ENCODE data around the gene IMPG1. TPM values are rescaled to one million over a fixed set of nuclear protein-coding genes. Genes with fewer than 3 reads are reported as not detected.

Gene IMPG1, protein sequence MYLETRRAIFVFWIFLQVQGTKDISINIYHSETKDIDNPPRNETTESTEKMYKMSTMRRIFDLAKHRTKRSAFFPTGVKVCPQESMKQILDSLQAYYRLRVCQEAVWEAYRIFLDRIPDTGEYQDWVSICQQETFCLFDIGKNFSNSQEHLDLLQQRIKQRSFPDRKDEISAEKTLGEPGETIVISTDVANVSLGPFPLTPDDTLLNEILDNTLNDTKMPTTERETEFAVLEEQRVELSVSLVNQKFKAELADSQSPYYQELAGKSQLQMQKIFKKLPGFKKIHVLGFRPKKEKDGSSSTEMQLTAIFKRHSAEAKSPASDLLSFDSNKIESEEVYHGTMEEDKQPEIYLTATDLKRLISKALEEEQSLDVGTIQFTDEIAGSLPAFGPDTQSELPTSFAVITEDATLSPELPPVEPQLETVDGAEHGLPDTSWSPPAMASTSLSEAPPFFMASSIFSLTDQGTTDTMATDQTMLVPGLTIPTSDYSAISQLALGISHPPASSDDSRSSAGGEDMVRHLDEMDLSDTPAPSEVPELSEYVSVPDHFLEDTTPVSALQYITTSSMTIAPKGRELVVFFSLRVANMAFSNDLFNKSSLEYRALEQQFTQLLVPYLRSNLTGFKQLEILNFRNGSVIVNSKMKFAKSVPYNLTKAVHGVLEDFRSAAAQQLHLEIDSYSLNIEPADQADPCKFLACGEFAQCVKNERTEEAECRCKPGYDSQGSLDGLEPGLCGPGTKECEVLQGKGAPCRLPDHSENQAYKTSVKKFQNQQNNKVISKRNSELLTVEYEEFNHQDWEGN
- not detected for total RNA-seq

DNA sequence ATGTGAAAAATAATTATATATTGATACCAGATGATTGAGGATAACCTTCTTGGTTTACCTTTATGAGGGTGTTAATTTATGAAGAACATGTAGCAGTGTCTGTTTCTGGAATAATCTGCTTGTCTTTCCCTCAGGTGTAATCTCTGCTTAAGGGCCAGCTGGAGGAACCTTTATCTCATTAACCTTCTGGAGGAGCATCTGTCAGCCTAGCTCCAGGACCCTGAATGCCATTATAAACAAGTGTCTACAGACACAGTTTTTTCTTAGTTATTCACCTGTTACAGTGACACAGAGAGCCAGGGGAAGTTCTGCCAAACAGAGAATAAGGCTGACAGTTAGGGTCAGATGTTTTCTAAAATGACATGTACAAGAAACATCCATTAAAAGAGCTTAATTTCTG, at the start of gene IMPG1:
Gene IMPG1, minus strand, starts transcription at position 101 of the 400 bp plus-strand sequence. CDS start 174 bp downstream, outside the sequence.
- TF ChIP-seq POLR2A (IDR thresholded peaks at IDR 0.05) (no peak), POLR2AphosphoS5 (IDR thresholded peaks at IDR 0.05; ENCODE audit: insufficient read depth in 1 of 2, low read depth in 1 of 2) (no peak)
- TF ChIP-seq, protein P1, sequence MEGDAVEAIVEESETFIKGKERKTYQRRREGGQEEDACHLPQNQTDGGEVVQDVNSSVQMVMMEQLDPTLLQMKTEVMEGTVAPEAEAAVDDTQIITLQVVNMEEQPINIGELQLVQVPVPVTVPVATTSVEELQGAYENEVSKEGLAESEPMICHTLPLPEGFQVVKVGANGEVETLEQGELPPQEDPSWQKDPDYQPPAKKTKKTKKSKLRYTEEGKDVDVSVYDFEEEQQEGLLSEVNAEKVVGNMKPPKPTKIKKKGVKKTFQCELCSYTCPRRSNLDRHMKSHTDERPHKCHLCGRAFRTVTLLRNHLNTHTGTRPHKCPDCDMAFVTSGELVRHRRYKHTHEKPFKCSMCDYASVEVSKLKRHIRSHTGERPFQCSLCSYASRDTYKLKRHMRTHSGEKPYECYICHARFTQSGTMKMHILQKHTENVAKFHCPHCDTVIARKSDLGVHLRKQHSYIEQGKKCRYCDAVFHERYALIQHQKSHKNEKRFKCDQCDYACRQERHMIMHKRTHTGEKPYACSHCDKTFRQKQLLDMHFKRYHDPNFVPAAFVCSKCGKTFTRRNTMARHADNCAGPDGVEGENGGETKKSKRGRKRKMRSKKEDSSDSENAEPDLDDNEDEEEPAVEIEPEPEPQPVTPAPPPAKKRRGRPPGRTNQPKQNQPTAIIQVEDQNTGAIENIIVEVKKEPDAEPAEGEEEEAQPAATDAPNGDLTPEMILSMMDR (IDR thresholded peaks at IDR 0.05): no peak
- DNase-seq (ENCODE audit: extremely low spot score in 2 of 2): no peak
- no peaks in the 10 kb centered on the region for H3K36me3 ChIP-seq

DNA sequence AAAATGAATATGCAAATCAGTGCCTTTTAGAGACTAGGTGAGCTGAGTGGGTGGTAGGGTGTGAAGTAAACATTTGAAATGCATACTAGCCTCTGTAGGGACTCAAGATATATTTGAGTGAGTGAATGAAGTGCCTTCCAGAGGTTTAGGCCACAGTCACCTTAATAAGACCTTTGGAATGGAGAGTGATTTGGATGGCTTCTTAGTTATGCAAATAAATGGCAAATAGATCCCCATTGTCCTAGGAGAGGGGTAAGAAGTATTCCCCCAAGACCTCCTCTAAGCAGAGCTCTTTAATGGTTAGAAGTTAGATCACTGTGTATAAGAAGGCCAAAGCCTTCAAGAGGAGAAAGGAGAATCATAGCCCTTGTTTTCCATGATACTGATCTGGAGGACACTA, 47.8 kb upstream of the IMPG1 start:
- no peaks in the 10 kb centered on the region for H3K4me1 ChIP-seq
- intact Hi-C loops (cut with DNase I): no loop called here
- no peak overlapping the region for H3K4me3 ChIP-seq
- no peaks in the 10 kb centered on the region for H3K36me3 ChIP-seq
- DNase-seq (ENCODE audit: extremely low spot score in 2 of 2): no peak
- no peaks in the 10 kb centered on the region for H3K27me3 ChIP-seq
- no peaks in the 10 kb centered on the region for H3K9me3 ChIP-seq
- no peak overlapping the region for H3K27ac ChIP-seq
- TF ChIP-seq POLR2AphosphoS5 (IDR thresholded peaks at IDR 0.05; ENCODE audit: insufficient read depth in 1 of 2, low read depth in 1 of 2) (no peak), POLR2A (IDR thresholded peaks at IDR 0.05) (no peak)
- TF ChIP-seq, protein P1 (IDR thresholded peaks at IDR 0.05): no peak

More for the DNA sequence above, at the start of gene IMPG1:
- H3K27ac ChIP-seq: no peak within 1 kb of the TSS
- H3K4me1 ChIP-seq: no peaks in the 10 kb centered on the region
- H3K27me3 ChIP-seq: no peaks in the 10 kb centered on the region
- intact Hi-C loops (cut with DNase I): no loop called here
- H3K4me3 ChIP-seq: no peak within 1 kb of the TSS
- H3K9me3 ChIP-seq: no peaks in the 10 kb centered on the region

DNA sequence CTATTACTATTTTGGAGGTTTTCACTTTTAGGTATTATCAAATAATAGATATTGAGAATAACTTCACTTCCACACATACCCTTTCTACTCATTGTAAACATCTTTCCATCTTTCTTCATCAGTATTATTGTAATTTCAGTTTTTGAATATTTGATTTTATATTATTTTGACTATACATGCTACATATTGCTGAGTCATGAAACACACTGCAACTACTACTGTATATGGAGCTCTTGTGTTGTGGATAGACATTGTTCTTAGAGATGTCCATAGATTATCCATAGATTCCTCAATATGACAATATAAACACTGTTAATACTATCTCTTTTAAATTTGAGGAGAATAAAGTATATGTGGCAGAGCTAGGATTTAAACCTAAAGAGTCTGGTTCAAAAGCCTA, 819 bp upstream of the IMPG1 start:
- TF ChIP-seq POLR2A (IDR thresholded peaks at IDR 0.05) (no peak), POLR2AphosphoS5 (IDR thresholded peaks at IDR 0.05; ENCODE audit: insufficient read depth in 1 of 2, low read depth in 1 of 2) (no peak)
- no peak overlapping the region for H3K4me3 ChIP-seq
- H3K27me3 ChIP-seq: no peaks in the 10 kb centered on the region
- DNase-seq (ENCODE audit: extremely low spot score in 2 of 2): no peak
- H3K9me3 ChIP-seq: no peaks in the 10 kb centered on the region
- no peaks in the 10 kb centered on the region for H3K4me1 ChIP-seq
- H3K27ac ChIP-seq: no peak overlapping the region
- H3K36me3 ChIP-seq: no peaks in the 10 kb centered on the region
- intact Hi-C loops (cut with DNase I): no loop called here

DNA sequence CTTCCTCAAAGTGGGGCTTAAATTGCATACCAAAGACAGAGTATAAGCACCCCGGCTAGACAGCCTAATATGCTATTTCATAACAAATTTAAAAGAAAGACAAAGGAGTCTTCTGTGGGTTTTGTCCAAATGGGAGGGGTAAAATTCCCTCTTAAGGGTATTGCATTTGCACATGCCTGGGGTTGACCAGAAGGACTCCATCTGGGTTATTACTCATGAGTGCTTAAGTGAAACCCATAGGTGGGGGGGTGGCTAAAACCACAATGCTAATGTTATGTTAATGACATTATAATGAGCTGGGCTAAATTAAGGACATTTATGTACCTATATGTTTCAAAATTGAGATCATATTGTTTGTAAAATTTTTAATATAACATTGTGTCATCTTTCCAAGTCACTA, 15.0 kb downstream of the IMPG1 start:
- Histone ChIP-seq H3K4me3 (no peak overlapping the region), H3K27ac (no peak overlapping the region), H3K27me3 (no peaks in the 10 kb centered on the region), H3K36me3 (no peaks in the 10 kb centered on the region), H3K4me1 (no peaks in the 10 kb centered on the region), H3K9me3 (no peaks in the 10 kb centered on the region)
- intact Hi-C loops (cut with DNase I): no loop called here
- TF ChIP-seq POLR2AphosphoS5 (IDR thresholded peaks at IDR 0.05; ENCODE audit: insufficient read depth in 1 of 2, low read depth in 1 of 2): no peak
- TF ChIP-seq, protein P1 (IDR thresholded peaks at IDR 0.05): no peak
- TF ChIP-seq POLR2A (IDR thresholded peaks at IDR 0.05): no peak
- DNase-seq (ENCODE audit: extremely low spot score in 2 of 2): no peak

DNA sequence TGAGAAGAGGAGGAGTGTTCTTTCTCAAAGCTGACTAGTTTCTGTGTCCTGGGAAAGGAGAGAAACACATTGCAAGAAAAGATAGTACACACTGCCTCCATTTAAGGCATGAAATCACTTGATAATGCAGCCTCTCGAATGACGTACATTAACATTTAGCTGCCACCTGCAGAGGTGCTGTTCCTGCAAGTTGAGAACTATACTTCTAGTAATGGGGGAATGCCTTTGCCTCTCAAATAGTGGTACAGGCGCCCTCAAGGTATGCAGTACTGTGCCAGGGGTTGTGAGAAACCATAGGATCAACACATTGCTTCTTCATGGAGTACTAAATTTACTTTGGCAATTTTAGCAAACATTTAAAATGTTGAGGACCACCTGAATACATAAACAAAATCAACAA, 20.1 kb downstream of the IMPG1 start:
- H3K4me3 ChIP-seq: no peak overlapping the region
- H3K27ac ChIP-seq: no peak overlapping the region
- H3K4me1 ChIP-seq: no peaks in the 10 kb centered on the region
- H3K36me3 ChIP-seq: no peaks in the 10 kb centered on the region
- H3K9me3 ChIP-seq: no peaks in the 10 kb centered on the region
- no peak for DNase-seq (ENCODE audit: extremely low spot score in 2 of 2)
- TF ChIP-seq POLR2AphosphoS5 (IDR thresholded peaks at IDR 0.05; ENCODE audit: insufficient read depth in 1 of 2, low read depth in 1 of 2) (no peak), POLR2A (IDR thresholded peaks at IDR 0.05) (no peak)
- TF ChIP-seq, protein P1 (IDR thresholded peaks at IDR 0.05): no peak
- H3K27me3 ChIP-seq: no peaks in the 10 kb centered on the region
- intact Hi-C loops (cut with DNase I): no loop called here
